Stimulated activated naive CD8-positive, alpha-beta T cell treated with anti-CD3 and anti-CD28 coated beads, Interleukin-15, Interleukin-2, amounts not matched to agents 100 U/mL and 50 U/mL, for 24 hours (primary cell): ENCODE data around the gene MGST2.

Source experiments
- ATAC-seq: fragments of 150-1000 bp; cut with Tn5 transposase; one replicate; pipeline ENCODE4 v1.10.0; 2021
- DNase-seq: peaks from one replicate; pipeline ENCODE4 v3.0.0; 2021

Gene MGST2

GRCh38 chr4:139738846-139739613, 73.4 kb downstream of the MGST2 start:
- no peak for ATAC-seq

GRCh38 chr4:139740121-139740520, 74.5 kb downstream of the MGST2 start:
- no peak for ATAC-seq
- no peak for DNase-seq

More at GRCh38 chr4:139738846-139739613, 73.4 kb downstream of the MGST2 start:
- DNase-seq, result no peak

- DNase-seq (no peak), ATAC-seq (no peak)
Observed at GRCh38 chr4:139740531-139741041, 75.0 kb downstream of the MGST2 start.

GRCh38 chr4:139743027-139743426, 77.4 kb downstream of the MGST2 start:
- ATAC-seq, result no peak

GRCh38 chr4:139744232-139744631, 78.6 kb downstream of the MGST2 start:
- DNase-seq, result no peak
- no peak for ATAC-seq

More at GRCh38 chr4:139743027-139743426, 77.4 kb downstream of the MGST2 start:
- DNase-seq, result no peak

GRCh38 chr4:139745111-139745639, 79.6 kb downstream of the MGST2 start:
- no peak for ATAC-seq

GRCh38 chr4:139746431-139747171, 81.0 kb downstream of the MGST2 start:
- ATAC-seq, result no peak
- no peak for DNase-seq

More at GRCh38 chr4:139745111-139745639, 79.6 kb downstream of the MGST2 start:
- no peak for DNase-seq

GRCh38 chr4:139749338-139749737, 83.7 kb downstream of the MGST2 start:
- DNase-seq, result no peak
- ATAC-seq, result no peak

GRCh38 chr4:139749835-139750498, 84.3 kb downstream of the MGST2 start:
- no peak for ATAC-seq
- DNase-seq, result no peak

GRCh38 chr4:139753686-139754085, 88.1 kb downstream of the MGST2 start:
- ATAC-seq (no peak), DNase-seq (no peak)
